Measurements from ENCODE around the gene RRBP1.
A peak's percentile ranks its signal among the peaks of the same experiment; 100 is the strongest.

RRBP1 gene

GRCh38 chr20:17682103-17682888, at the start of gene RRBP1:
RRBP1 (minus strand) TSS chr20:17682242; CDS start chr20:17660507, 21,735 bp downstream.
- DNase-seq: peak; percentile 93 to 95

- DNase-seq: no peak
These were observed 49.2 kb upstream of the RRBP1 start for GRCh38 chr20:17731233-17731632.

GRCh38 chr20:17730071-17730470, 48.0 kb upstream of the RRBP1 start:
- no peak for DNase-seq

DNA sequence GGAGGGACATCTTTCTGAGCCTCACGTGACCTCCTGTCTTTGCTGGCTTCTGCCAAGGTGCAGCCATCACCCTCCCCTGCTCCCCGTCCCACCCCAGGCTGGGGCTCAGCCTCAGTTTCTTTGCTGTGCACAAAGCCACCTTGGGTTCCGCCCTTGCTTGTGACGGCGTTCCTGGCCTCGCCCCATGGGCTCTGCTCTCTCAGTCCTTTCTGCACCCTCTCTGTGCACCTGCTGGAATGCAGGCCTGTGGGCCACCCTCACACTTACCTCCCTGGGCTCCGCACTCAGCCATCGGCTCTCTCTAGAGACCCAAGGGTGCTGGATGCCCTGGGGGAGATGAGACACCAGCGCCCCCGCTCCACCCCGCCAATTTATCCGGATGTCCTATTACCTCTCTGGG, 46.0 kb upstream of the RRBP1 start:
- DNase-seq: no peak

DNA sequence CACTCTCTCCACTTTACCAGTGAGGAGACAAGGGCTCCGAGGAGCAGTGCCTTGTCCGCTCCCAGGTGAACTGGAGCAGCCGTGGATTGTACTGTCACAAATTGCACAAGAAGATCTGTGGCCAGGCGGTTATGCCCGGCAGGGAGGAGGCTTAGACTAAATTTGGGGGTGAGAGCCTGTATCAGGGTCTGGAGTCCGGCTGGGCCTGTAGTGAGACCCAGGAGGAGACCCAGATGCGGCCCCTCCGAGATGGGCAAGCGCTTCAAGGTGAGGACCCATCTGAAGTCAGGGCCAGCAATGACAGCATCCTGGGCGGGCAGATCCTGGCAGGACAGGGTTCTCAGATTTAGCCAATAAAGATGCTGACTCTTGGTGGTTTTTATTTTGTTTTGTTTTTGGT, 45.3 kb upstream of the RRBP1 start:
- DNase-seq: no peak

DNA sequence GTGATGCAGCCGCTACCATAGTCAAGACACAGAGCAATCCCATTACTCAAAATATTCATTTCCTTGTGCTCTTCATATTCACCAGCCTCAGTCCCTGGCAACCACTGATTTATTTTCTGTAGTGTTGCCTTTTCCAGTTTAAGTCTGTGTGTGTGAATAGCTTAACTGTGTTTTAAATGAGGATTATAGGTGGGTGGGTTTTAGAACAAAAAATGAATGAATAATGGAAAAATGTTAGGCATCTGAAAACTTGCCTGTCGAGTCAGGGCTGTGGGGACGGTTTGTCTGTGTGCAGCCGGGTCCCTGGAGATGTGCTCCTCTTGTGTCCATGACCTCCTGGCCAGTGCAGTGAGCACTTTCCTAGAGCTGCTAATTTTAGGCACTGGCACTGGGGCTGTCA, 44.9 kb upstream of the RRBP1 start:
- DNase-seq: no peak

DNA sequence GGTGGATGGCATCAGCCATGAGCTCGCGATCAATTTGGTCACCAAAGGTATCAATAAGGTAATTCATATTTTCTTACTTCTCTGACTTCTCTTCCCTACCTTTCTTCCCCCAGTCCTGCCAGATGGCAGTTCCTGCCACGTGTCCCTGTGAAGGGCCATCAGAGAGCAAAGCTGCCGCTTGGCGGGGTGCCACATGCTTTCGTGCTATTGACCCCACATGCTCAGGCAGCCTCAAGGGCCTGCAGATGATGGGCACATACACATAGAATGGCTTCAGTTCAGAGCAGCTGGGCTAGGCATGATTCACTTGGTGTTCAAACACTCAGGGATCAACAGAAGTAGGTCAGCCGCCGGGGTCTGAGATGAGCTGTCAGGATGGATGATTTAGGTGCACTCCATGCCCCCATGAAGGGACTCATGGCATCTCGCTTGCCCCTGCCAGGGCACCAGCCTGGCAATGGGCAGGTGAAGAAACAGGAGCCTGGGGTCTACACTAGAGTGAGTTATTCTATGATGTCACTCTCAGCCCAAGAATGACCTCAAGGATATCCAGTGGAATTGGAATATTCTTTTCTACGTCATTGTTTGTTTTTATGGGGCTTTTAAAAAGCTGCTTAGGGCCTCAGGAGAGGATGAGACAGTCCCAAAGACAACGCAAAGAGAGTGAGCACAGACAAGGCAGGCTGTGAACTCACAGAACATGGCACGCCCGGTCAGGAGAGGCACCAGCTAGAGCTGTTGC, 43.2 kb upstream of the RRBP1 start:
- no peak for DNase-seq

DNA sequence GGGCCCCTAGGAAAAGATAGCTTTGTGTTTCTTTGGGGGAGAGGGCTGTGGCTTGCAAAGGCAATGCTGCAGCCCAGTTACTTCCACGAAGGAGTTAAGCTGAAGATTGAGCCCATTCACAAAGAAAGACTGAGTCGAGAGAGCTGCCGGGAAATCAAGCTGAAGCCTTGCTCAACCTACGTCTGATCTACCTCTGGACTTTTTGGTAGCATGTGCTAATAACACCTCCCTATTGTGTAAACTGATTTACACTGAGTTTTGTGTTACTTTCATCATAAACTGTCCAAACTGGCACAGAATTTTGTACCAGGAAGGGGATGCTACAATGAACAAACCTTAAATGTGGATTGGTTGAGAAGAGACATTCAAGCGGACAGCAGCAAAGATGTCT, 41.3 kb upstream of the RRBP1 start:
- no peak for DNase-seq

- DNase-seq: no peak
These were observed 40.7 kb upstream of the RRBP1 start for GRCh38 chr20:17722493-17723300.

- peak in 1 of 2 experiments; percentile 15 for DNase-seq
These were observed 39.9 kb upstream of the RRBP1 start for GRCh38 chr20:17721802-17722486.

- DNase-seq: no peak
These were observed 38.7 kb upstream of the RRBP1 start for GRCh38 chr20:17720755-17721154.

DNA sequence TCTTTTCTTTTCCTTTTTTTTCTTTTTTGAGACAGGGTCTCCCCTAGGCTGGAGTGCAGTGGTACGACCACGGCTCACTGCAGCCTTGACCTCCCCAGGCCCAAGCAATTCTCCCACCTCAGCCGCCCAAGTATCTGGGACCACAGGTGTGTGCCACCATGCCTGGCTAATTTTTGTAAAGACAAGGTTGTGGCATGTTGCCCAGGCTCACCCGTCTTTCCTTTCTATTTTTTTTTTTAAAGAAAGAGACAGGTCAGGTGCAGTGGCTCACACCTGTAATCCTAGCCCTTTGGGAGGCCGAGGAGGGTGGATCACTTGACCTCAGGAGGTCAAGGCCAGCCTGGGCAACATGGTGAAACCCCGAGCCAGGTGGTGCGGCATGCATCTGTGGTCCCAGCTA, 34.3 kb upstream of the RRBP1 start:
- no peak for DNase-seq

GRCh38 chr20:17715075-17715474, 33.0 kb upstream of the RRBP1 start:
- DNase-seq: no peak

DNA sequence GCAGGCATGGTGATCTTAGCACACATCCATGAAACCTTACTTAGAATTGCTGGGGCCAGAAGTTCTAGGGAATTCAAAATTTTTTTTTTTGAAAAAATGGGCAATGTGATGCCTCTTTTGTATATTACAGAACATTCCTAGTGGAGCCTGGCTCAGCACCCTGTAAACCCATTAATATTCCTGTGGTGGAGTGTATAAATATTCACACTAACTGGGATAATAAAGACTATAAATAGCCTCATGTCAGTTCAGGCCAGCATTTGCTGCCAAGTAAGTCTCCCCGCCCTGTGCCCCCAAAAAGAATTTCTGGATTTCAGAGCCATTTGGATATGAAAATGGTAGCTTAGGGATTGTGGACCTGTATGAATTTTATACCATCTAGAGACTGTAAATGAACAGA, 32.6 kb upstream of the RRBP1 start:
- no peak for DNase-seq

DNA sequence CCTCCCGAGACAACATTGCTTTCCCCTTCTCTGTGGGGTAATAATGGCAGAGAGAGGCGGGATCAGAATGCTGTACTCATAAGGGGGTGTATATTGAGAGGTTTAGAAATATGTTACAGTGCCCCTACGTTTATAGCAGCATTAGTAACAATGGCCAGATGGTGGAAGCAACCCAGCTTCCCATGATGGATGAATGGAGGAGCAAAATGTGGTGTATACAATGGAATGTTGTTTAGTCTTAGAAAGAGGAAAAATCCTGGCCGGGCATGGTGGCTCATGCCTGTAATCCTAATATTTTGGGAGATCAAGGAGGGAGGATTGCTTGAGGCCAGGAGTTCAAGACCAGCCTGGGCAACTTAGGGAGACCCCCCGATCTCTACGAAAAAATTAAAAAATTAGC, 30.7 kb upstream of the RRBP1 start:
- no peak for DNase-seq

DNA sequence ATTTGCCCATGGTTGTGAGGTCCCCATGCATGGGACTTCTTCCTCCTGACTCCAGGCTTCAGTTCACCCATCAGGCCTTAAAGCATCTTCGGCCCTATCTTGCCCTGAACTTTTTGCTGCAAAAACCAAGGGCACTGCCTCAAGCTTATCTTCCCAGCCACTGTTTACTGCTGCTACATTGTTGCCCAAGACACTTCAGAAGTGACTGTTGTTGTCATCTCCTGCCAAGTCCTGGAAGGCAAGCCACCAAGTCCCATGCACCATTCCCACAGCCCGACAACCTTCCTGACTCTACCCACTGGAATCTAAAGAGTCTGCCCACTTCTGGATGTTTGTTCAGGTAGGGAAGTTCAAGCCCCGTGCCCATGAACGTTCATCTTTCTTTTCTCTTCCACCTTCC, 30.2 kb upstream of the RRBP1 start:
- no peak for DNase-seq

DNA sequence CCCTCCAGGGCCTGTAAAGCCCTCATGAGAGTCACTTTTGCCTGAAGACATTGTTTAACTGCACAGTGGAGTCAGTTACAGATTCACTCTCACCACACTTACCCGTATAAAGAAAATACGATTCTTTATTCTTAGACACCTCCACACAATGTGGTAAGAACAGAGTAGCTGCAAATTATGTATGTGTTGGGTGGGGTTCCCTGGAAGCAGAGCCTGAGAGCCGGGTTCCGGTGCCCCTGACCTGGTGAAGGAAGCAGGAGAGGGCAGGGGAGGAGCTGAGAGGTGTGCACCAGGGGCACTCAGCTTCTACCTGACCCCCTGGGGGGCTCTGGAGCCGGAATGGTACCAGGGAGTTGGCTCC, 29.2 kb upstream of the RRBP1 start:
- DNase-seq: no peak

- no peak for DNase-seq
These were observed 28.6 kb upstream of the RRBP1 start for GRCh38 chr20:17710379-17711266.

- no peak for DNase-seq
These were observed 27.6 kb upstream of the RRBP1 start for GRCh38 chr20:17709361-17710293.

GRCh38 chr20:17708675-17709360, 26.8 kb upstream of the RRBP1 start:
- no peak for DNase-seq

Data from Kasumi-1 (cell line).